GM23338 (cell line): ENCODE data around the gene PPIL1. TPM values are rescaled to one million over a fixed set of nuclear protein-coding genes. Genes with fewer than 3 reads are reported as not detected.

Source experiments
- ATAC-seq: fragments of 200-7000 bp; cut with Tn5 transposase; 3 replicates; pipeline ENCODE4 v1.9.1; 2020
- DNase-seq: peaks from one replicate; pipeline ENCODE4 v3.0.0-alpha.2; 2015; ENCODE audit warnings: low spot score
- H2AFZ ChIP-seq: fragments of 200-600 bp; sonication (generic); 2 replicates; pipeline ENCODE4 v1.8.0; 2016; ENCODE audit warnings: antibody characterized with exemption, mild to moderate bottlenecking, moderate library complexity
- H3F3A ChIP-seq: fragments of 200-600 bp; sonication (generic); replicated peaks from 2 replicates; pipeline ENCODE4 v1.8.0; 2017; ENCODE audit warnings: antibody characterized with exemption, mixed run types, low read depth
- H3K27ac ChIP-seq: fragments of 200-600 bp; sonication (generic); 2 replicates; pipeline ENCODE4 v1.6.1; 2016; ENCODE audit warnings: low read depth
- H3K27me3 ChIP-seq: fragments of 200-600 bp; sonication (generic); 2 replicates; pipeline ENCODE4 v1.8.0; 2016; ENCODE audit warnings: mild to moderate bottlenecking, mixed run types, moderate library complexity; ENCODE audit not compliant: insufficient read depth
- H3K36me3 ChIP-seq: fragments of 200-600 bp; sonication (generic); 2 replicates; pipeline ENCODE4 v1.8.0; 2016; ENCODE audit warnings: mild to moderate bottlenecking; ENCODE audit not compliant: insufficient read depth
- H3K4me1 ChIP-seq: fragments of 200-600 bp; sonication (generic); 2 replicates; pipeline ENCODE4 v1.8.0; 2016; ENCODE audit warnings: mild to moderate bottlenecking, moderate library complexity; ENCODE audit not compliant: insufficient read depth
- H3K4me2 ChIP-seq: fragments of 200-600 bp; sonication (generic); 2 replicates; pipeline ENCODE4 v1.7.1; 2017; ENCODE audit warnings: mixed run types
- H3K4me3 ChIP-seq: fragments of 200-600 bp; sonication (generic); 2 replicates; pipeline ENCODE4 v1.6.1; 2016; ENCODE audit warnings: mixed run types
- H3K79me2 ChIP-seq: fragments of 200-600 bp; sonication (generic); replicated peaks from 2 replicates; pipeline ENCODE4 v1.8.0; 2017; ENCODE audit warnings: mild to moderate bottlenecking; ENCODE audit not compliant: insufficient read depth
- H3K9me2 ChIP-seq: fragments of 200-600 bp; sonication (generic); 2 replicates; pipeline ENCODE4 v1.8.0; 2017; ENCODE audit not compliant: insufficient read depth
- H4K20me1 ChIP-seq: fragments of 200-600 bp; sonication (generic); replicated peaks from 2 replicates; pipeline ENCODE4 v1.8.0; 2017; ENCODE audit warnings: mild to moderate bottlenecking; ENCODE audit not compliant: insufficient read depth
- H3K27ac Mint-ChIP-seq: 2 replicates; pipeline ENCODE4 v1.8.0; 2020; ENCODE audit warnings: inconsistent platforms, mild to moderate bottlenecking, moderate library complexity, mixed read lengths
- H3K27me3 Mint-ChIP-seq: 3 replicates; pipeline ENCODE4 v1.8.0; 2022; ENCODE audit warnings: low read depth, mild to moderate bottlenecking, moderate library complexity, mixed read lengths, inconsistent platforms; ENCODE audit not compliant: insufficient read depth, poor library complexity
- H3K36me3 Mint-ChIP-seq: 3 replicates; pipeline ENCODE4 v1.8.0; 2021; ENCODE audit warnings: low read depth, mild to moderate bottlenecking, inconsistent platforms, moderate library complexity, mixed read lengths
- H3K4me1 Mint-ChIP-seq: 3 replicates; pipeline ENCODE4 v1.8.0; 2020; ENCODE audit warnings: mild to moderate bottlenecking, inconsistent platforms, mixed read lengths
- H3K4me3 Mint-ChIP-seq: 3 replicates; pipeline ENCODE4 v1.8.0; 2021; ENCODE audit warnings: moderate library complexity, mild to moderate bottlenecking, inconsistent platforms, mixed read lengths
- H3K9me3 Mint-ChIP-seq: 3 replicates; pipeline ENCODE4 v1.8.0; 2020; ENCODE audit warnings: moderate library complexity, mild to moderate bottlenecking, inconsistent platforms, mixed read lengths
- CREB1 ChIP-seq: fragments of 250-450 bp; sonication (Bioruptor Pico); IDR thresholded peaks from 2 replicates; pipeline ENCODE4 v1.5.0; 2020; ENCODE audit warnings: low read depth, mild to moderate bottlenecking, moderate library complexity
- EZH2 ChIP-seq: fragments of 200-600 bp; sonication (generic); IDR thresholded peaks from one replicate; pipeline ENCODE4 v1.8.0; 2017; ENCODE audit warnings: antibody characterized with exemption, mild to moderate bottlenecking, low read depth; ENCODE audit not compliant: unreplicated experiment
- EZH2phosphoT487 ChIP-seq: fragments of 200-600 bp; sonication (generic); IDR thresholded peaks from one replicate; pipeline ENCODE4 v1.8.1; 2018; ENCODE audit warnings: antibody characterized with exemption; ENCODE audit not compliant: unreplicated experiment
- JUNB ChIP-seq: IDR thresholded peaks from one replicate; pipeline ENCODE4 v1.6.1; 2016; ENCODE audit warnings: antibody characterized with exemption; ENCODE audit not compliant: unreplicated experiment
- NANOG ChIP-seq: IDR thresholded peaks from 2 replicates; pipeline ENCODE4 v1.6.1; 2016; ENCODE audit warnings: antibody characterized with exemption, borderline replicate concordance
- POLR2AphosphoS5 ChIP-seq: IDR thresholded peaks from 2 replicates; pipeline ENCODE4 v1.6.1; 2016; ENCODE audit warnings: antibody characterized with exemption, low read depth
- STAT1 ChIP-seq: IDR thresholded peaks from one replicate; pipeline ENCODE4 v1.6.1; 2016; ENCODE audit warnings: antibody characterized with exemption; ENCODE audit not compliant: unreplicated experiment
- ZNF331 ChIP-seq: fragments of 250-450 bp; sonication (Bioruptor Pico); IDR thresholded peaks from 2 replicates; pipeline ENCODE4 v1.5.0; 2020; ENCODE audit warnings: low read depth, mild to moderate bottlenecking, moderate library complexity
- polyA plus RNA-seq: library from polyadenylated mRNA; unstranded; fragments of >200 nt; fragmentation: Nextera tagmentation; extraction: Ambion mirVana; gene quantifications from 2 replicates; pipeline ENCODE4 v1.2.1, GENCODE V29; 2016
- total RNA-seq: library from RNA; depleted of rRNA; stranded (reverse); fragments of >200 nt; shearing (Covaris generic); gene quantifications from 2 replicates; pipeline ENCODE4 v1.2.3, GENCODE V29; 2014
- TF ChIP-seq, protein P1 (sequence below), 2 experiments: fragments of 200-600 bp in 1 of 2; sonication (generic) in 1 of 2; conservative IDR thresholded peaks; 2 replicates each; pipeline versions ENCODE4 v1.5.1 to v1.6.1; 2016 to 2017; ENCODE audit warnings: antibody characterized with exemption in 2 of 2, low read depth in 2 of 2, mild to moderate bottlenecking in 2 of 2, moderate library complexity in 1 of 2
- TF ChIP-seq, protein P2 (sequence below): IDR thresholded peaks from 2 replicates; pipeline ENCODE4 v1.6.1; 2016; ENCODE audit warnings: antibody characterized with exemption
- TF ChIP-seq, protein P3 (sequence below): IDR thresholded peaks from one replicate; pipeline ENCODE4 v1.6.1; 2018; ENCODE audit warnings: antibody characterized with exemption; ENCODE audit not compliant: unreplicated experiment

PPIL1 gene
- total and polyA plus RNA-seq, 2 experiments from 2014 or later, result 57.3 to 79.4 TPM

DNA sequence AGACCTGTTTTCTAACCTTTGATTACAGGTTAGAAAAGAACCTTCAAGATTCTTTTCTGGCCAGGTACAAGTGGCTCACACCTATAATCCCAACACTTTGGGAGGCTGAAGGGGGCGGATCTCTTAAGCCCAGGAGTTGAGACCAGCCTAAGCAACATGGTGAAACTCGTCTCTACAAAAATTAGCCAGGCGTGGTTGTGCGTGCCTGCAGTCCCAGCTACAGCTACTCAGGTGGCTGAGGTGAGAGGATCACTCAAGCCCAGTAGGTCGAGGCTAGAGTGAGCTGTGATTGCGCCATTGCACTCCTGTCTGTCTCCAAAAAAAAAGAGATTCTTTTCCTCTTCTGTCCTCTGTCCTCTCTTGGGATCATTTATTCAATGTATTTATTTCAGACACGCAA, 14.5 kb downstream of the PPIL1 start (continued):
- TF ChIP-seq, protein P1, sequence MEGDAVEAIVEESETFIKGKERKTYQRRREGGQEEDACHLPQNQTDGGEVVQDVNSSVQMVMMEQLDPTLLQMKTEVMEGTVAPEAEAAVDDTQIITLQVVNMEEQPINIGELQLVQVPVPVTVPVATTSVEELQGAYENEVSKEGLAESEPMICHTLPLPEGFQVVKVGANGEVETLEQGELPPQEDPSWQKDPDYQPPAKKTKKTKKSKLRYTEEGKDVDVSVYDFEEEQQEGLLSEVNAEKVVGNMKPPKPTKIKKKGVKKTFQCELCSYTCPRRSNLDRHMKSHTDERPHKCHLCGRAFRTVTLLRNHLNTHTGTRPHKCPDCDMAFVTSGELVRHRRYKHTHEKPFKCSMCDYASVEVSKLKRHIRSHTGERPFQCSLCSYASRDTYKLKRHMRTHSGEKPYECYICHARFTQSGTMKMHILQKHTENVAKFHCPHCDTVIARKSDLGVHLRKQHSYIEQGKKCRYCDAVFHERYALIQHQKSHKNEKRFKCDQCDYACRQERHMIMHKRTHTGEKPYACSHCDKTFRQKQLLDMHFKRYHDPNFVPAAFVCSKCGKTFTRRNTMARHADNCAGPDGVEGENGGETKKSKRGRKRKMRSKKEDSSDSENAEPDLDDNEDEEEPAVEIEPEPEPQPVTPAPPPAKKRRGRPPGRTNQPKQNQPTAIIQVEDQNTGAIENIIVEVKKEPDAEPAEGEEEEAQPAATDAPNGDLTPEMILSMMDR (conservative IDR thresholded peaks at IDR 0.05; ENCODE audit: low read depth in 2 of 2), result no peak
- no peak for TF ChIP-seq EZH2phosphoT487
- no peak for TF ChIP-seq JUNB
- no peak for TF ChIP-seq CREB1 (CRISPR knock-in tag)
- no peak for TF ChIP-seq EZH2
- TF ChIP-seq STAT1, result no peak
- TF ChIP-seq POLR2AphosphoS5, result no peak

DNA sequence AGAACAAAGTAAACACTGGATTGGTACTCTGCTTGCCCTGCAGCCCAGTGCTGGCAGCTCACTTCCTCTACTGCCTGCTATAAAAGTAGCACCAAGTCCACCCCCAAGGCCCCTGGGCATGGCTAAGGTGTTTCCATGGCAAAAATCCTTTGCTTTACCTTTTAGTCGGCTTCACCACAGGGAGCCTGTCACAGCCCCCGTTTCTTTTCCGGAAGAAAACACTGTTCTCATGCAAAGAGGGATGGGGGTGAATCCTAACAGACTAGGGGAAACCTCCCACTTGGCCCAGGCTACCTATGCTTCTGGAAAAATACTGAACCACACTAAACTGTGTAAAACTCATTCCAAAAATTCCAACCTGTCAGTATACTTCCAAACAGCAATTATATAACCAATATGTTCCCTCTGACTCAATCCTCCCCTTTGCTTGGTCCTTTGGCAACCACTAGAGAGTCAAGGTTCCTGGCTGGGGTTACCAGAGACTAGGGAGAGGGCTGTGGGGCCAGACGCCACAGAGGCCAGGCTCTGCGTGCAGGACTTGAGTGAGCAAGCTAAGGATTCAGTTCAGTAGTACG, 16.1 kb downstream of the PPIL1 start:
- H2AFZ ChIP-seq, result no peak overlapping the region
- peak overlapping the region; percentile 89 for H3K27ac Mint-ChIP-seq
- H3K79me2 ChIP-seq, result peaks cover 64% of the 10 kb centered on the region
- peaks cover 31% of the 10 kb centered on the region for H3K4me1 Mint-ChIP-seq
- H3K27me3 Mint-ChIP-seq, result peaks cover 13% of the 10 kb centered on the region
- DNase-seq (peak; percentile 91), ATAC-seq (peak; percentile 89)
- H3K9me3 Mint-ChIP-seq, result peaks cover 14% of the 10 kb centered on the region; the same call in 2 of the 3 replicates
- H3K4me1 ChIP-seq, result peaks cover 13% of the 10 kb centered on the region
- no peaks in the 10 kb centered on the region; the same call in 1 of the 2 replicates for H4K20me1 ChIP-seq
- H3F3A ChIP-seq, result 0 out of 2 replicates have a peak, but pooled peaks cover 5% of the 10 kb centered on the region
- H3K4me2 ChIP-seq, result peak overlapping the region; percentile 53
- H3K4me3 Mint-ChIP-seq, result peak overlapping the region; percentile 15; the same call in 2 of the 3 replicates
- H3K36me3 Mint-ChIP-seq, result peaks cover 86% of the 10 kb centered on the region
- no peak overlapping the region for H3K4me3 ChIP-seq
- no peaks in the 10 kb centered on the region for H3K27me3 ChIP-seq
- H3K36me3 ChIP-seq, result peaks cover 24% of the 10 kb centered on the region
- peak overlapping the region; percentile 93 for H3K27ac ChIP-seq
- no peaks in the 10 kb centered on the region for H3K9me2 ChIP-seq
- TF ChIP-seq, protein P2, sequence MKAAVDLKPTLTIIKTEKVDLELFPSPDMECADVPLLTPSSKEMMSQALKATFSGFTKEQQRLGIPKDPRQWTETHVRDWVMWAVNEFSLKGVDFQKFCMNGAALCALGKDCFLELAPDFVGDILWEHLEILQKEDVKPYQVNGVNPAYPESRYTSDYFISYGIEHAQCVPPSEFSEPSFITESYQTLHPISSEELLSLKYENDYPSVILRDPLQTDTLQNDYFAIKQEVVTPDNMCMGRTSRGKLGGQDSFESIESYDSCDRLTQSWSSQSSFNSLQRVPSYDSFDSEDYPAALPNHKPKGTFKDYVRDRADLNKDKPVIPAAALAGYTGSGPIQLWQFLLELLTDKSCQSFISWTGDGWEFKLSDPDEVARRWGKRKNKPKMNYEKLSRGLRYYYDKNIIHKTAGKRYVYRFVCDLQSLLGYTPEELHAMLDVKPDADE, result peak; percentile 47; the same call in 1 of the 2 replicates
- TF ChIP-seq STAT1 (no peak), NANOG (no peak), CREB1 (CRISPR knock-in tag) (peak; percentile 4; the same call in 1 of the 2 replicates)

DNA sequence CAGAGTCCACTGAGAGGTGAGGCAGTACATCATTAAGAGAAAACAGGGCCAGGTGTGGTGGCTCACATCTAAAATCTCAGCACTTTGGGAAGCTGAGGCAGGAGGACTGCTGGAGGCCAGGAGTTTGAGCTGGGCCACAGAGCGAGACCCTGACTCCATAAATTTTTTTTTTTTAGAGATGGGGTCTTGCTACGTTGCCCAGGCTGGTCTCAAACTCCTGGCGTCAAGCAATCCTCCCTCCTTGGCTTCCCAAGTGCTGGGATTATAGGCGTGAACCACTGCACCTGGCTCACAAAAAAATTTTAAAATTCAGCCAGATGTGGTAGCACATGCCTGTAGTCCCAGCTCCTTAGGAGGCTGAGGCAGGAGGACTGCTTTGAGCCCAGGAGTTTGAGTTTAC, 17.3 kb downstream of the PPIL1 start:
- no peak for DNase-seq
- Histone ChIP-seq H3K4me1 (peaks cover 13% of the 10 kb centered on the region), H3K9me2 (no peaks in the 10 kb centered on the region), H3K79me2 (peaks cover 52% of the 10 kb centered on the region), H2AFZ (no peak overlapping the region), H3K4me2 (no peak overlapping the region), H3F3A (0 out of 2 replicates have a peak, but pooled peaks cover 7% of the 10 kb centered on the region), H3K4me3 (no peak overlapping the region), H3K36me3 (peaks cover 24% of the 10 kb centered on the region), H3K27me3 (no peaks in the 10 kb centered on the region), H3K27ac (no peak overlapping the region), H4K20me1 (no peaks in the 10 kb centered on the region; the same call in 1 of the 2 replicates)
- Mint-ChIP-seq H3K4me3 (no peak overlapping the region), H3K4me1 (peaks cover 30% of the 10 kb centered on the region), H3K9me3 (peaks cover 14% of the 10 kb centered on the region; the same call in 2 of the 3 replicates), H3K27me3 (peaks cover 11% of the 10 kb centered on the region), H3K27ac (no peak overlapping the region), H3K36me3 (peaks cover 78% of the 10 kb centered on the region)
- no peak for ATAC-seq
- TF ChIP-seq EZH2, result no peak
- TF ChIP-seq, protein P3, sequence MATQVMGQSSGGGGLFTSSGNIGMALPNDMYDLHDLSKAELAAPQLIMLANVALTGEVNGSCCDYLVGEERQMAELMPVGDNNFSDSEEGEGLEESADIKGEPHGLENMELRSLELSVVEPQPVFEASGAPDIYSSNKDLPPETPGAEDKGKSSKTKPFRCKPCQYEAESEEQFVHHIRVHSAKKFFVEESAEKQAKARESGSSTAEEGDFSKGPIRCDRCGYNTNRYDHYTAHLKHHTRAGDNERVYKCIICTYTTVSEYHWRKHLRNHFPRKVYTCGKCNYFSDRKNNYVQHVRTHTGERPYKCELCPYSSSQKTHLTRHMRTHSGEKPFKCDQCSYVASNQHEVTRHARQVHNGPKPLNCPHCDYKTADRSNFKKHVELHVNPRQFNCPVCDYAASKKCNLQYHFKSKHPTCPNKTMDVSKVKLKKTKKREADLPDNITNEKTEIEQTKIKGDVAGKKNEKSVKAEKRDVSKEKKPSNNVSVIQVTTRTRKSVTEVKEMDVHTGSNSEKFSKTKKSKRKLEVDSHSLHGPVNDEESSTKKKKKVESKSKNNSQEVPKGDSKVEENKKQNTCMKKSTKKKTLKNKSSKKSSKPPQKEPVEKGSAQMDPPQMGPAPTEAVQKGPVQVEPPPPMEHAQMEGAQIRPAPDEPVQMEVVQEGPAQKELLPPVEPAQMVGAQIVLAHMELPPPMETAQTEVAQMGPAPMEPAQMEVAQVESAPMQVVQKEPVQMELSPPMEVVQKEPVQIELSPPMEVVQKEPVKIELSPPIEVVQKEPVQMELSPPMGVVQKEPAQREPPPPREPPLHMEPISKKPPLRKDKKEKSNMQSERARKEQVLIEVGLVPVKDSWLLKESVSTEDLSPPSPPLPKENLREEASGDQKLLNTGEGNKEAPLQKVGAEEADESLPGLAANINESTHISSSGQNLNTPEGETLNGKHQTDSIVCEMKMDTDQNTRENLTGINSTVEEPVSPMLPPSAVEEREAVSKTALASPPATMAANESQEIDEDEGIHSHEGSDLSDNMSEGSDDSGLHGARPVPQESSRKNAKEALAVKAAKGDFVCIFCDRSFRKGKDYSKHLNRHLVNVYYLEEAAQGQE, result no peak
- TF ChIP-seq, protein P2, result no peak
- TF ChIP-seq, protein P1 (conservative IDR thresholded peaks at IDR 0.05; ENCODE audit: low read depth in 2 of 2), result no peak
- TF ChIP-seq ZNF331 (CRISPR knock-in tag), result no peak
- TF ChIP-seq CREB1 (CRISPR knock-in tag), result no peak
